GM12891 (cell line): Measurements from ENCODE around the gene AFF3.
"Not testable (repeated sequence)": the region's sequence is repeated elsewhere in the genome, so short reads cannot be mapped to it uniquely, and the experiment has no call there.

Experiments used
- POLR2A ChIP-seq: IDR thresholded peaks from 2 replicates; pipeline ENCODE4 v1.6.1; 2011; ENCODE audit warnings: low read depth, low read length, control low read depth
- POLR2AphosphoS5 ChIP-seq: IDR thresholded peaks from 2 replicates; pipeline ENCODE4 v1.6.1; 2011; ENCODE audit warnings: low read depth, low read length, control low read depth
- SPI1 ChIP-seq: IDR thresholded peaks from 2 replicates; pipeline ENCODE4 v1.6.1; 2011; ENCODE audit warnings: low read depth, low read length, control low read depth

- not testable (repeated sequence) for TF ChIP-seq POLR2AphosphoS5, POLR2A
- TF ChIP-seq SPI1 = 0 out of 2 replicates have a peak, but pooled peaks have one; percentile 22
Observed at GRCh38 chr2:99773642-99774041, 368.7 kb downstream of the AFF3 start.
